Measurements from ENCODE around the gene TTLL1. TPM values are rescaled to one million over a fixed set of nuclear protein-coding genes. Genes with fewer than 3 reads are reported as not detected.

Gene TTLL1
- total RNA-seq, 4 donors from 2014 or later: 4.4 to 11.4 (median 5.8) TPM

DNA sequence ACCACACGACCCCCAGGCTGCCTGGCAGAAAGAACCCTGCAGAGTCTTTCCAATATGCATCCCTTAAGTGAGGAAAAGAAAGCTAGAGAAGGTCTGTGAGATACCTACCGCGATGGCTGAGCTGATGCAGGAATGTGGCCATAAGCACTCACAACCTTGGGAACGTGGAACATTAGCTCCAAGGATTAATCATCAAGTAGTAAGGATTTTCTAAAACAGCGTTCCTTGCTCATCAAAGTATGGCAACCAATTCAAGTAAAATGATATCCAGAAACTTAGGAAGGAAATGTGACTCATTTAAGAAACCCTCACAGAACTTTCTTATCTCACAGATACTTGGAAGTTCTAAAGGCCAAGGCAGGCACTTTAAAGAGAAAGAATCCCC is 87.0 kb downstream of the TTLL1 start:
- DNase-seq: no peak
- Histone ChIP-seq H3K27me3 (no peaks in the 10 kb centered on the region), H3K36me3 (no peaks in the 10 kb centered on the region), H3K9me3 (no peaks in the 10 kb centered on the region), H3K27ac (peak overlapping the region in 2 of 3 donors; percentile 49 to 72), H3K4me3 (replicated peaks in 1 of 3) (no peak overlapping the region), H3K4me1 (peaks cover 31 to 68% of the 10 kb centered on the region in 2 donors)
- TF ChIP-seq POLR2A (IDR thresholded peaks at IDR 0.05): no peak
- TF ChIP-seq, protein P1, sequence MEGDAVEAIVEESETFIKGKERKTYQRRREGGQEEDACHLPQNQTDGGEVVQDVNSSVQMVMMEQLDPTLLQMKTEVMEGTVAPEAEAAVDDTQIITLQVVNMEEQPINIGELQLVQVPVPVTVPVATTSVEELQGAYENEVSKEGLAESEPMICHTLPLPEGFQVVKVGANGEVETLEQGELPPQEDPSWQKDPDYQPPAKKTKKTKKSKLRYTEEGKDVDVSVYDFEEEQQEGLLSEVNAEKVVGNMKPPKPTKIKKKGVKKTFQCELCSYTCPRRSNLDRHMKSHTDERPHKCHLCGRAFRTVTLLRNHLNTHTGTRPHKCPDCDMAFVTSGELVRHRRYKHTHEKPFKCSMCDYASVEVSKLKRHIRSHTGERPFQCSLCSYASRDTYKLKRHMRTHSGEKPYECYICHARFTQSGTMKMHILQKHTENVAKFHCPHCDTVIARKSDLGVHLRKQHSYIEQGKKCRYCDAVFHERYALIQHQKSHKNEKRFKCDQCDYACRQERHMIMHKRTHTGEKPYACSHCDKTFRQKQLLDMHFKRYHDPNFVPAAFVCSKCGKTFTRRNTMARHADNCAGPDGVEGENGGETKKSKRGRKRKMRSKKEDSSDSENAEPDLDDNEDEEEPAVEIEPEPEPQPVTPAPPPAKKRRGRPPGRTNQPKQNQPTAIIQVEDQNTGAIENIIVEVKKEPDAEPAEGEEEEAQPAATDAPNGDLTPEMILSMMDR (IDR thresholded peaks at IDR 0.05): no peak
- 55 to 59% methylated on average over 5 of the region's 5 CpGs for WGBS, 2 donors
- intact Hi-C loops (cut with DNase I): no loop called here

DNA sequence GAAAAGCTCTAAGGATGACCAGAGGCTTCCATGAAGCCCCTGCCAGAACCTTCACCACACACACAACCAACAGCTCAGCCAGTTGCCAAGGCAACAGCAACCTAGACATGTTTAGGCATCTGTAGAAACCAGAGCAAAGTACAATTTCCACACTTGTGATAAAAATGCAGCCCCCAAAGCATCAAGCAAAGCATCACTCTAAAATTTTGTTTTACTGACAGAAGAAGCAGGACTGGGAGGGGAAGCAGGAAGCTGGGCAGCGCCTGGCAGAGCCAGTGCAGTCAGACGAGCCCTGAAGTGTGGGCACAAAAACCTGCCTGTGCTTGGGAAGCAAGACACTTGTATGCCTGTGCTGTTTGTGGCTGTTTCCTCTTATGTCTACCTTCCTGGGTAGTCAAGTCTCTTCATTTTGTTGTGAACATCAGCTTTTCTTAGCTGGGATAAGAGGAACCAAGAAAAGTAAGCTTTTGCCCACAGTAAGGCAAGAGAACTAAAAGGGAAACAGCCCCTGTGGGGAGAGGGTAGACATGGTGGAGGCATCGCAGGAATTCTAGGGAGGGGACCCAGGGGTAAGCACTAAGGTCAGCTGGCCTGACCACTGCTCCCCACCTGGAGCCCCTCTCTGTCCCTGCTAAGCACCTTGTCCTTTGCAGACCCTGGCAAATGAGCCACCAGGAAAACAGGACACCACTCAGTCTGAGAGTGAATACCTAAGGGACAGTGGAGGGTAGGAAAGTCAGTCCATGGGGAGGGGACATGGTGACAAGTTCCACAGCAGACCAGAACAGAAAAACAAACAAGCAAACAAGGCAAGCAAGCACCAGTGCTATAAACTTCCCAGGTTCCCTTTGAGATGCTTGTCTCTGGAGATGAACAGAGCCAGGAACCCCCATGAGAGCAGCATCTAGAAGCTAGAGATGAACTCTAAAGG is 87.7 kb downstream of the TTLL1 start:
- TF ChIP-seq, protein P1 (IDR thresholded peaks at IDR 0.05): no peak
- TF ChIP-seq POLR2A (IDR thresholded peaks at IDR 0.05): peak in 1 of 2 donors; percentile 47
- peak overlapping the region; percentile 38 to 72 (median 49) for H3K27ac ChIP-seq
- 39 to 50% methylated on average over 3 of the region's 3 CpGs for WGBS, 2 donors
- no peaks in the 10 kb centered on the region for H3K36me3 ChIP-seq
- H3K9me3 ChIP-seq: no peaks in the 10 kb centered on the region
- H3K27me3 ChIP-seq: no peaks in the 10 kb centered on the region
- H3K4me1 ChIP-seq: peaks cover 30 to 68% of the 10 kb centered on the region in 2 donors
- intact Hi-C loops (cut with DNase I): no loop called here
- peak; percentile 49 to 70 for DNase-seq
- H3K4me3 ChIP-seq (replicated peaks in 1 of 3): no peak overlapping the region

DNA sequence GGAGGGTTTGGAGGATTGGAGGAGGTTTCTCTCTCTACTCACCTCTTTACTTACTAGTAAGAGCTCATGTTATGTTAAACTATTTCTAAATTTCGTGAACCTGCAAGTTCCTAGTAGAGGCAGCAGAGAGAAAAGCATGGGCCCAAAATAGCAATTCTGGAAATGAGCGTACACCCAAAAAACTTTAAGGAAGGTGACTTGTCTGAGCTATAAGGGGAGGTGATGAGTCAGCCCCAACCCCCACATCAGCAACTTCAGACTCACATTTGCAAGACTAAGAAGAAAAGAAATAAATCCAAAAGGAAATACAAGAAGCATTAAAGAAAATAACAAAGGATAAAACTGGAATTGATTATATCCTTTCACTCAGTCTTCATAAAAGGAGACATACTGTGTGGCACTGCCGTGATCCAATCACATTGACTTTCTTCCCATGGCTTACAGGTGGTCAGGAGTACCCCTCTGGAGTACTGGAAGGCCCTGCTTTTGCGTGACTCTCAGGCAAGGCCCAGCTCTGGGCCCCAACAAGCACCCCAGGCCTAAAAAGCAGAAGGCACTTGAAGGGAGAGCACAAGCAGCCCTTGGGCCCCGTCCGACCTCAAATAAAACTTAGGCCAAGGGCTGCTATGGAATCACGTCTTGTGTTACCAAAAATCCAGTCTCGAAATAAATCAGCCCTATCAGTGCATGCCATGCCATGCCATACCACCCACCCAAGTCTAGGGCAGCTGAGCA is 88.6 kb downstream of the TTLL1 start:
- Histone ChIP-seq H3K27ac (peak overlapping the region in 1 of 3 donors; percentile 49), H3K4me1 (peaks cover 32 to 71% of the 10 kb centered on the region in 2 donors), H3K4me3 (replicated peaks in 1 of 3) (no peak overlapping the region), H3K36me3 (no peaks in the 10 kb centered on the region), H3K27me3 (no peaks in the 10 kb centered on the region), H3K9me3 (no peaks in the 10 kb centered on the region)
- no peak for DNase-seq
- 79 to 87% methylated on average over 8 of the region's 8 CpGs for WGBS, 2 donors
- intact Hi-C loops (cut with DNase I): no loop called here
- TF ChIP-seq POLR2A (IDR thresholded peaks at IDR 0.05): no peak
- TF ChIP-seq, protein P1 (IDR thresholded peaks at IDR 0.05): no peak

DNA sequence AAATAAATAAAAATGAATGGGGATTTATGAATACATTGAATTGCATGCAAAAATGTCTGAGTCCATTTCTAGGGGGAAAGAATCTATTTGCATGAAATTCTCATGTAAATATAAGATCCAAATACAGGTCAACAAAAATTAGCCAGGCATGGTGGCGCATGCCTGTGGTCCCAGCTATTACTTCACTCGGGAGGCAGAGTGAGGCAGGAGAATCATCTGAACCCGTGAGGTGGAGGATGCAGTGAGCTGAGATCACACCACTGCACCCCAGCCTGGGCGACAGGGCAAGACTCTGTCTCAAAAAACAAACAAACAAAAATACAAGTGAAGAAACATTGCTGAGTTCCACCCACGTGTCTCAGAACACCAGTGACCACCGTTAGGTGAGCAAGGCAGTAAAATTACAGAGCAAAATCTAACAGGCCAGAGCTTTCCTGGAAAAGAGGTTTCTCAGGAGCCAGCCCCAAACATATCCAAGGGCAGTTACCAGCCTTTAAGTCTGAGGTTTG is 91.6 kb downstream of the TTLL1 start:
- TF ChIP-seq POLR2A (IDR thresholded peaks at IDR 0.05): no peak
- TF ChIP-seq, protein P1 (IDR thresholded peaks at IDR 0.05): no peak
- 76 to 77% methylated on average over 6 of the region's 6 CpGs for whole genome bisulfite sequencing, 2 donors
- Histone ChIP-seq H3K27ac (peak overlapping the region in 2 of 3 donors; percentile 57 to 98), H3K9me3 (no peaks in the 10 kb centered on the region), H3K36me3 (no peaks in the 10 kb centered on the region), H3K4me1 (peaks cover 52 to 79% of the 10 kb centered on the region in 2 donors), H3K27me3 (no peaks in the 10 kb centered on the region), H3K4me3 (replicated peaks in 1 of 3) (no peak overlapping the region)
- DNase-seq: no peak
- intact Hi-C loops (cut with DNase I): no loop called here

Measured in thyroid gland (tissue), 4 donors.